ENCODE results near the gene UTS2.
A peak's percentile ranks its signal among the peaks of the same experiment; 100 is the strongest.

Gene UTS2

DNA sequence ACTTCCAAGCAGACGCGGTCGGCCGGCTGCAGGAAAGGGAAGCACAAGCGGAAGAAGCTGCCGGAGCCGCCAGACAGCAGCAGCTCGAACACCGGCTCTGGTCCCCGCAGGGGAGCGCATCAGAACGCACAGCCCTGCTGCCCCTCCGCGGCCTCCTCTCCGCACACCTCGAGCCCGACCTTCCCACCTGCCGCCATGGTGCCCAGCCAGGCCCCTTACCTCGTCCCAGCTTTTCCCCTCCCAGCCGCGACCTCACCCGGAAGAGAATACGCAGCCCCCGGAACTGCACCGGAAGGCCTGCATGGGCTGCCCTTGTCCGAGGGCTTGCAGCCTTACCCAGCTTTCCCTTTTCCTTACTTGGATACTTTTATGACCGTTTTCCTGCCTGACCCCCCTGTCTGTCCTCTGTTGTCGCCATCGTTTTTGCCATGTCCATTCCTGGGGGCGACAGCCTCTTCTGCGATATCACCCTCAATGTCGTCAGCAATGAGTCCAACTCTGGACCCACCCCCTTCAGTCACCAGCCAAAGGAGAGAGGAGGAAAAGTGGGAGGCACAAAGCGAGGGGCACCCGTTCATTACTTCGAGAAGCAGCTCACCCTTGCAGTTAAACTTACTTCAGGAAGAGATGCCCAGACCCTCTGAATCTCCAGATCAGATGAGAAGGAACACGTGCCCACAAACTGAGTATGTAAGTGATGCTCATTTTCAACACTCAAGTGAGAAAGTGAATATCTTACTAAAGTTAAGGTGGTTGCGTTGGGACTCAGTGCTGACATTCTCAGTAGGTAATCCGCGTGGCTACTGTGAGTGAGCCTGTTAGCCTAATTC is 25.5 kb downstream of the UTS2 start:
- H3K4me2 ChIP-seq (ENCODE audit: insufficient read depth, low read length, poor library complexity, severe bottlenecking) = no peak overlapping the region
- H3K4me1 ChIP-seq (ENCODE audit: control insufficient read depth in 2 of 2, insufficient read depth in 1 of 2, low read depth in 1 of 2, low read length in 2 of 2) = no peaks in the 10 kb centered on the region
- H3K27me3 ChIP-seq (ENCODE audit: control insufficient read depth in 3 of 3, insufficient read depth in 3 of 3, low read depth in 1 of 3, low read length in 3 of 3) = no peaks in the 10 kb centered on the region
- peak overlapping the region; percentile 35 for H2AK5ac ChIP-seq (ENCODE audit: low read depth, low read length)
- H2BK5ac ChIP-seq (ENCODE audit: low read length) = peak overlapping the region; percentile 24
- H3K4me3 ChIP-seq (ENCODE audit: low read length in 2 of 2) = peak overlapping the region in 1 of 2 donors; percentile 4
- no peak overlapping the region for H3K18ac ChIP-seq (ENCODE audit: low read length)
- H3K79me1 ChIP-seq (ENCODE audit: low read depth, low read length) = no peaks in the 10 kb centered on the region
- H2AFZ ChIP-seq (ENCODE audit: low read length) = no peak overlapping the region
- no CpG with 5 or more reads among the region's 39 CpGs for WGBS, 2 donors (ENCODE audit: extremely low coverage in 2 of 2, insufficient read length in 2 of 2, insufficient replicate concordance in 1 of 2)
- no peak overlapping the region for H2BK12ac ChIP-seq (ENCODE audit: low read length)
- H3K14ac ChIP-seq (ENCODE audit: low read length) = no peak overlapping the region
- no peak overlapping the region for H2BK15ac ChIP-seq (ENCODE audit: low read length)
- no peak overlapping the region for H2BK120ac ChIP-seq (ENCODE audit: low read depth, low read length)
- H3K27ac ChIP-seq (replicated peaks; ENCODE audit: low read length) = no peak overlapping the region
- peak overlapping the region; percentile 67 for H3K23ac ChIP-seq (ENCODE audit: low read depth, low read length, poor library complexity)
- H4K8ac ChIP-seq (ENCODE audit: low read depth, low read length) = no peak overlapping the region
- H3K36me3 ChIP-seq (replicated peaks in 1 of 2; ENCODE audit: control insufficient read depth in 2 of 2, insufficient read depth in 2 of 2, low read length in 2 of 2) = peaks cover 6 to 30% of the 10 kb centered on the region in 2 donors
- no peak overlapping the region for H3K4ac ChIP-seq (ENCODE audit: low read length)
- H3K9ac ChIP-seq (ENCODE audit: low read depth, low read length, poor library complexity) = no peak overlapping the region
- H4K91ac ChIP-seq (ENCODE audit: low read depth, low read length, poor library complexity) = no peak overlapping the region
- no peaks in the 10 kb centered on the region for H3K9me3 ChIP-seq (replicated peaks in 1 of 2; ENCODE audit: control insufficient read depth in 2 of 2, insufficient read depth in 1 of 2, low read depth in 1 of 2, low read length in 2 of 2)
- DNase-seq (ENCODE audit: low spot score) = no peak

- H2BK5ac ChIP-seq (ENCODE audit: low read length) = no peak overlapping the region
- peaks cover 6 to 34% of the 10 kb centered on the region in 2 donors for H3K36me3 ChIP-seq (replicated peaks in 1 of 2; ENCODE audit: control insufficient read depth in 2 of 2, insufficient read depth in 2 of 2, low read length in 2 of 2)
- no peak overlapping the region for H3K27ac ChIP-seq (replicated peaks; ENCODE audit: low read length)
- H2AK5ac ChIP-seq (ENCODE audit: low read depth, low read length) = no peak overlapping the region
- H3K9ac ChIP-seq (ENCODE audit: low read depth, low read length, poor library complexity) = no peak overlapping the region
- H3K18ac ChIP-seq (ENCODE audit: low read length) = no peak overlapping the region
- no peak overlapping the region for H3K14ac ChIP-seq (ENCODE audit: low read length)
- H4K8ac ChIP-seq (ENCODE audit: low read depth, low read length) = no peak overlapping the region
- no peak overlapping the region for H3K4ac ChIP-seq (ENCODE audit: low read length)
- no peak overlapping the region for H2AFZ ChIP-seq (ENCODE audit: low read length)
- H4K91ac ChIP-seq (ENCODE audit: low read depth, low read length, poor library complexity) = no peak overlapping the region
- no peaks in the 10 kb centered on the region for H3K9me3 ChIP-seq (replicated peaks in 1 of 2; ENCODE audit: control insufficient read depth in 2 of 2, insufficient read depth in 1 of 2, low read depth in 1 of 2, low read length in 2 of 2)
- H2BK12ac ChIP-seq (ENCODE audit: low read length) = no peak overlapping the region
- no peaks in the 10 kb centered on the region for H3K27me3 ChIP-seq (ENCODE audit: control insufficient read depth in 3 of 3, insufficient read depth in 3 of 3, low read depth in 1 of 3, low read length in 3 of 3)
- H3K79me1 ChIP-seq (ENCODE audit: low read depth, low read length) = no peaks in the 10 kb centered on the region
- no peak overlapping the region for H2BK120ac ChIP-seq (ENCODE audit: low read depth, low read length)
- no peak overlapping the region for H3K4me2 ChIP-seq (ENCODE audit: insufficient read depth, low read length, poor library complexity, severe bottlenecking)
- no peaks in the 10 kb centered on the region for H3K4me1 ChIP-seq (ENCODE audit: control insufficient read depth in 2 of 2, insufficient read depth in 1 of 2, low read depth in 1 of 2, low read length in 2 of 2)
- H2BK15ac ChIP-seq (ENCODE audit: low read length) = no peak overlapping the region
- no peak for DNase-seq (ENCODE audit: low spot score)
- no peak overlapping the region for H3K23ac ChIP-seq (ENCODE audit: low read depth, low read length, poor library complexity)
- no CpG with 5 or more reads among the region's 7 CpGs for WGBS, 2 donors (ENCODE audit: extremely low coverage in 2 of 2, insufficient read length in 2 of 2, insufficient replicate concordance in 1 of 2)
- H3K4me3 ChIP-seq (ENCODE audit: low read length in 2 of 2) = no peak overlapping the region
Measured at GRCh38 chr1:7826363-7826762, 26.5 kb downstream of the UTS2 start.

GRCh38 chr1:7824701-7825100 is 28.2 kb downstream of the UTS2 start:
- no peak overlapping the region for H3K4ac ChIP-seq (ENCODE audit: low read length)
- H3K9me3 ChIP-seq (replicated peaks in 1 of 2; ENCODE audit: control insufficient read depth in 2 of 2, insufficient read depth in 1 of 2, low read depth in 1 of 2, low read length in 2 of 2) = no peaks in the 10 kb centered on the region
- H3K4me1 ChIP-seq (ENCODE audit: control insufficient read depth in 2 of 2, insufficient read depth in 1 of 2, low read depth in 1 of 2, low read length in 2 of 2) = no peaks in the 10 kb centered on the region
- H2BK120ac ChIP-seq (ENCODE audit: low read depth, low read length) = no peak overlapping the region
- DNase-seq (ENCODE audit: low spot score) = no peak
- no peak overlapping the region for H3K23ac ChIP-seq (ENCODE audit: low read depth, low read length, poor library complexity)
- no peak overlapping the region for H2AFZ ChIP-seq (ENCODE audit: low read length)
- H3K9ac ChIP-seq (ENCODE audit: low read depth, low read length, poor library complexity) = no peak overlapping the region
- WGBS, 2 donors (ENCODE audit: extremely low coverage in 2 of 2, insufficient read length in 2 of 2, insufficient replicate concordance in 1 of 2) = no CpG with 5 or more reads among the region's 8 CpGs
- no peaks in the 10 kb centered on the region for H3K79me1 ChIP-seq (ENCODE audit: low read depth, low read length)
- no peak overlapping the region for H4K8ac ChIP-seq (ENCODE audit: low read depth, low read length)
- H2BK15ac ChIP-seq (ENCODE audit: low read length) = no peak overlapping the region
- H2BK5ac ChIP-seq (ENCODE audit: low read length) = no peak overlapping the region
- no peaks in the 10 kb centered on the region for H3K27me3 ChIP-seq (ENCODE audit: control insufficient read depth in 3 of 3, insufficient read depth in 3 of 3, low read depth in 1 of 3, low read length in 3 of 3)
- peaks cover 6 to 28% of the 10 kb centered on the region in 2 donors for H3K36me3 ChIP-seq (replicated peaks in 1 of 2; ENCODE audit: control insufficient read depth in 2 of 2, insufficient read depth in 2 of 2, low read length in 2 of 2)
- H3K27ac ChIP-seq (replicated peaks; ENCODE audit: low read length) = no peak overlapping the region
- H3K18ac ChIP-seq (ENCODE audit: low read length) = no peak overlapping the region
- no peak overlapping the region for H4K91ac ChIP-seq (ENCODE audit: low read depth, low read length, poor library complexity)
- no peak overlapping the region for H3K4me3 ChIP-seq (ENCODE audit: low read length in 2 of 2)
- no peak overlapping the region for H3K14ac ChIP-seq (ENCODE audit: low read length)
- H3K4me2 ChIP-seq (ENCODE audit: insufficient read depth, low read length, poor library complexity, severe bottlenecking) = no peak overlapping the region
- no peak overlapping the region for H2AK5ac ChIP-seq (ENCODE audit: low read depth, low read length)
- H2BK12ac ChIP-seq (ENCODE audit: low read length) = no peak overlapping the region

GRCh38 chr1:7821282-7821681 is 31.6 kb downstream of the UTS2 start:
- Histone ChIP-seq H3K18ac (ENCODE audit: low read length) (no peak overlapping the region), H2BK15ac (ENCODE audit: low read length) (no peak overlapping the region), H3K27me3 (ENCODE audit: control insufficient read depth in 3 of 3, insufficient read depth in 3 of 3, low read depth in 1 of 3, low read length in 3 of 3) (no peaks in the 10 kb centered on the region), H3K27ac (replicated peaks; ENCODE audit: low read length) (no peak overlapping the region), H3K9ac (ENCODE audit: low read depth, low read length, poor library complexity) (no peak overlapping the region), H2AFZ (ENCODE audit: low read length) (no peak overlapping the region), H3K4me1 (ENCODE audit: control insufficient read depth in 2 of 2, insufficient read depth in 1 of 2, low read depth in 1 of 2, low read length in 2 of 2) (no peaks in the 10 kb centered on the region), H4K8ac (ENCODE audit: low read depth, low read length) (no peak overlapping the region), H3K4ac (ENCODE audit: low read length) (no peak overlapping the region), H3K4me2 (ENCODE audit: insufficient read depth, low read length, poor library complexity, severe bottlenecking) (no peak overlapping the region), H3K79me1 (ENCODE audit: low read depth, low read length) (no peaks in the 10 kb centered on the region), H3K4me3 (ENCODE audit: low read length in 2 of 2) (no peak overlapping the region), H2BK120ac (ENCODE audit: low read depth, low read length) (no peak overlapping the region), H2BK12ac (ENCODE audit: low read length) (no peak overlapping the region), H3K23ac (ENCODE audit: low read depth, low read length, poor library complexity) (no peak overlapping the region), H2BK5ac (ENCODE audit: low read length) (no peak overlapping the region), H2AK5ac (ENCODE audit: low read depth, low read length) (no peak overlapping the region), H4K91ac (ENCODE audit: low read depth, low read length, poor library complexity) (no peak overlapping the region), H3K14ac (ENCODE audit: low read length) (no peak overlapping the region), H3K9me3 (replicated peaks in 1 of 2; ENCODE audit: control insufficient read depth in 2 of 2, insufficient read depth in 1 of 2, low read depth in 1 of 2, low read length in 2 of 2) (no peaks in the 10 kb centered on the region), H3K36me3 (replicated peaks in 1 of 2; ENCODE audit: control insufficient read depth in 2 of 2, insufficient read depth in 2 of 2, low read length in 2 of 2) (peaks cover 3 to 18% of the 10 kb centered on the region in 2 donors)
- no peak for DNase-seq (ENCODE audit: low spot score)
- WGBS, 2 donors (ENCODE audit: extremely low coverage in 2 of 2, insufficient read length in 2 of 2, insufficient replicate concordance in 1 of 2) = no CpG with 5 or more reads among the region's 3 CpGs
